Esophagus muscularis mucosa (tissue), 3 donors: Measurements from ENCODE around the gene G2E3.

Experiments used
- CTCF ChIP-seq, 3 experiments: fragments of 200-600 bp in 2 of 3; fragments of 450-650 bp in 1 of 3; sonication (generic) in 2 of 3; IDR thresholded peaks; one replicate each; pipeline ENCODE4 v1.5.1; 2017 to 2019; ENCODE audit warnings: antibody characterized with exemption in 3 of 3, mild to moderate bottlenecking in 2 of 3, moderate library complexity in 1 of 3
- POLR2A ChIP-seq: fragments of 450-650 bp; IDR thresholded peaks from one replicate; pipeline ENCODE4 v1.6.1; 2017; ENCODE audit warnings: antibody characterized with exemption, moderate library complexity, mild to moderate bottlenecking, low read depth

GRCh38 chr14:30532264-30532663 lies 26.7 kb upstream of the G2E3 start:
- TF ChIP-seq CTCF (IDR thresholded peaks at IDR 0.05) (no peak), POLR2A (no peak)
